ENCODE measurements around the gene CCDC81. TPM values are rescaled to one million over a fixed set of nuclear protein-coding genes. Genes with fewer than 3 reads are reported as not detected.
"Not testable (repeated sequence)": the region's sequence is repeated elsewhere in the genome, so short reads cannot be mapped to it uniquely, and the experiment has no call there.

CCDC81 gene
- total RNA-seq, 1 experiment from 2014 or later, result 0.49 TPM

GRCh38 chr11:86431258-86431657 is 56.6 kb downstream of the CCDC81 start:
- POLR2A ChIA-PET, result no interaction called here
- intact Hi-C loops (cut with micrococcal nuclease; ENCODE audit: unreplicated experiment) (no loop called here), in situ Hi-C loops (cut with HindIII; ENCODE audit: low pct_unique_long_range_greater_than_20kb, low sequenced_read_pairs) (no loop called here)
- CTCF ChIA-PET, result no interaction called here
- no peak overlapping the region for H3K27ac ChIP-seq (ENCODE audit: low read length)
- TF ChIP-seq REST (IDR thresholded peaks at IDR 0.05; ENCODE audit: insufficient read depth in 1 of 2, low read depth in 2 of 2, low read length in 1 of 2) (no peak), TCF7L2 (IDR thresholded peaks at IDR 0.05; ENCODE audit: low read depth, low read length) (no peak), CTCF (IDR thresholded peaks at IDR 0.05) (no peak), SIN3A (IDR thresholded peaks at IDR 0.05; ENCODE audit: borderline replicate concordance, insufficient read depth, low read depth, low read length) (no peak), POLR2AphosphoS5 (IDR thresholded peaks at IDR 0.05; ENCODE audit: low read depth, low read length) (no peak)
- H3K4me1 ChIP-seq (ENCODE audit: control insufficient read depth, insufficient read depth, low read length), result no peaks in the 10 kb centered on the region
- DNase-seq (ENCODE audit: low read depth, low spot score) (no peak), ATAC-seq (no peak)
- no TSS peak for BruUV-seq (replicated peaks)
- no peaks in the 10 kb centered on the region for H3K27me3 ChIP-seq (ENCODE audit: control insufficient read depth, insufficient read depth, low read length)
- H3K36me3 ChIP-seq (ENCODE audit: control insufficient read depth, insufficient read depth, low read length), result no peaks in the 10 kb centered on the region
- H3K4me3 ChIP-seq (ENCODE audit: low read depth in 2 of 2, low read length in 2 of 2), result no peak overlapping the region
- no peaks in the 10 kb centered on the region for H3K9me3 ChIP-seq (ENCODE audit: control insufficient read depth, insufficient read depth, low read depth, low read length)

- DNase-seq (ENCODE audit: low read depth, low spot score); H3K27me3 ChIP-seq (ENCODE audit: control insufficient read depth, insufficient read depth, low read length); H3K4me1 ChIP-seq (ENCODE audit: control insufficient read depth, insufficient read depth, low read length); CTCF ChIA-PET; intact Hi-C loops (cut with micrococcal nuclease; ENCODE audit: unreplicated experiment); H3K27ac ChIP-seq (ENCODE audit: low read length); H3K9me3 ChIP-seq (ENCODE audit: control insufficient read depth, insufficient read depth, low read depth, low read length); POLR2A ChIA-PET; H3K36me3 ChIP-seq (ENCODE audit: control insufficient read depth, insufficient read depth, low read length); ATAC-seq; H3K4me3 ChIP-seq (ENCODE audit: low read depth in 2 of 2, low read length in 2 of 2); BruUV-seq (replicated peaks); in situ Hi-C loops (cut with HindIII; ENCODE audit: low pct_unique_long_range_greater_than_20kb, low sequenced_read_pairs): not testable (repeated sequence)
These were observed 58.8 kb downstream of the CCDC81 start for GRCh38 chr11:86433361-86434095.

- CTCF ChIA-PET, result interaction anchor here (0.7 kb wide), 1 partner anchor 18 kb away, joined by 3 read pairs; no protein-coding TSS in a partner anchor
- no peaks in the 10 kb centered on the region for H3K36me3 ChIP-seq (ENCODE audit: control insufficient read depth, insufficient read depth, low read length)
- DNase-seq (ENCODE audit: low read depth, low spot score), result no peak
- H3K4me3 ChIP-seq (ENCODE audit: low read depth in 2 of 2, low read length in 2 of 2), result no peak overlapping the region
- no peaks in the 10 kb centered on the region for H3K9me3 ChIP-seq (ENCODE audit: control insufficient read depth, insufficient read depth, low read depth, low read length)
- in situ Hi-C loops (cut with HindIII; ENCODE audit: low pct_unique_long_range_greater_than_20kb, low sequenced_read_pairs), result no loop called here
- POLR2A ChIA-PET, result no interaction called here
- H3K27ac ChIP-seq (ENCODE audit: low read length), result no peak overlapping the region
- no peaks in the 10 kb centered on the region for H3K4me1 ChIP-seq (ENCODE audit: control insufficient read depth, insufficient read depth, low read length)
- BruUV-seq (replicated peaks), result no TSS peak
- no peaks in the 10 kb centered on the region for H3K27me3 ChIP-seq (ENCODE audit: control insufficient read depth, insufficient read depth, low read length)
- TF ChIP-seq REST (IDR thresholded peaks at IDR 0.05; ENCODE audit: insufficient read depth in 1 of 2, low read depth in 2 of 2, low read length in 1 of 2) (no peak), SIN3A (IDR thresholded peaks at IDR 0.05; ENCODE audit: borderline replicate concordance, insufficient read depth, low read depth, low read length) (no peak), TCF7L2 (IDR thresholded peaks at IDR 0.05; ENCODE audit: low read depth, low read length) (no peak), POLR2AphosphoS5 (IDR thresholded peaks at IDR 0.05; ENCODE audit: low read depth, low read length) (no peak)
- intact Hi-C loops (cut with micrococcal nuclease; ENCODE audit: unreplicated experiment), result no loop called here
- no peak for ATAC-seq
These were observed 61.0 kb downstream of the CCDC81 start for GRCh38 chr11:86435711-86436110.
